Inferior parietal cortex (tissue), 1 donor: ENCODE data around the gene SPATS2L.

ENCODE experiments used
- DNase-seq: peaks from one replicate; pipeline ENCODE4 v3.0.0-alpha.2; 2016; ENCODE audit errors: extremely low spot score

SPATS2L gene

DNA sequence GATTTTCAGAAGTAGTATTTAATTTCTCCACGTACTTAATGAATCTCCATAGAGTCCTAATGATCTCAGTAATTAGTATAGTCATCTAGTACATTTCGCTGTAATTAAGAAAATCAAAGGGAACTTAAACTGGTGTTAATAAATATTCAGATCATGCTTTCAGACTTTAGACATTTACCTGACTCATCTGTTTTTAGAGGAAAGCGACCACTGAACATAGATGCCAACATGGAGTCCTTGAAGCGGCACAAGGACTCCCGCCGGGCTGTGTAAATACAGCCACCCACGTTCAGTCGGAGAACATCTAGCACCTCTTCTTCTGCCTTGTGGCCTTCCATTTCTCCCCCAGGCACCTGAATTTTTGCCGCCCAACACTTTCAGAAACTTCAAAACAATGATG lies 200.2 kb downstream of the SPATS2L start:
- no peak for DNase-seq

- no peak for DNase-seq
Observed at GRCh38 chr2:200507179-200507578, 200.7 kb downstream of the SPATS2L start.

DNA sequence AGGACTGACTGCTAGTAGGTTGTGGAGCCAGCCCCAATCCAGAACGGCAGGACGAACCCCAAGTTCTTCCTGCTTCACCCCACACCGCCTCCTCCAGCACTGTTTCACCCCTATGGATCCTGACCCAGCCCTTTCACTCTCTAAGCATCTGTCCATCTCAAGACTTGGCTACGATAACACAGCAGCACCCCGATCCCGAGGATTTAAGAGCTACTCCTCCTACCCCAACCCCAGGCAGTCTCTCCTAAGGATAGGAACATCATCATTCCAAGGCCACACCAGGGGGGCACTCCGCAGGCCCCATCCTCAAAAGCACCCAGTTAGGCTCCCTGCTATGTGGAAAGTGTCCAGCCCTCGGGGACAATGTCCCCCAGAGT lies 202.7 kb downstream of the SPATS2L start:
- DNase-seq, result no peak

DNA sequence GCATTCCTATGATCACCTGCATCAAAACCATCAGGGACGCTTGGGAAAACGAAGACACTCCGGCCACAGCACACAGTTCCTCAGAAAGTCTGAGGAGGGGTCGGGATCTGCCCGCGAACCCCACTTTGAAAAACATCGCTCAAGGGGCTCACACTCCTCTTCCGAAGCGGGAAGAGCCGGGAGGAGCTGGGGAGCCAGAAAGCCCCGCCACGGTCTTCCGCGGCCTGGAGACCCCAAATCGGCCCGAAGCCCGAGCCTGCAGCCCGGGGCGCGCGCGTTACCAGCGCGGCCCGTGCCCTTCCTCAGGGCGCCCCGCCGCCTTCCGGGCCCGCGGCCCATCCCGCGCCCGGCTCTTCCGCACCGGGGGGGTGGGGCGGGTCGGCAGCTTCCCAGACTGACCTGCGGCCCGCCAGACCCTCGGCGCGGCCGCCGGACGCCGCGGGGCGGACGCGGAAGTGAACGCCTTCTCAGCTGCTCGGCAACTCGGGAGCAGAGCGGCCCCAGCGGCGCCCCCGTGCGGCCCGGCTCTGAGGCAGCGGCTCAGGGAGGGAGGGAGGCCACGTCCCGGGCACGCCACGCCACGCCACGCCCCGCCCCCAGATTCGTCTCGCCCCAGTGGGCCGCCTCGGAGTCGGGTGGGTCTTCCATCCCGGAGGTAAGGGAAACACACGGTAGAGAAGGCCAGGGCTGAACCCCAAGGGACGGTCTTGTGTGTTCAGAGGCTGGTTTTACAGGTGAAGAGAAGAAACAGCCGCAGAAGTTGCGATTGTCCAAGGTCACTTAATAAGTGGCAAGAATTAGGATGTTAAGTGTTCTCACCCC lies 203.3 kb downstream of the SPATS2L start, which contains the start of gene KCTD18:
Gene KCTD18, minus strand, starts transcription at position 457 of the 822 bp plus-strand sequence. CDS start 3,052 bp downstream, outside the sequence.
- peak; percentile 81 for DNase-seq

- no peak for DNase-seq
Observed at GRCh38 chr2:200515155-200515554, 208.7 kb downstream of the SPATS2L start.

DNA sequence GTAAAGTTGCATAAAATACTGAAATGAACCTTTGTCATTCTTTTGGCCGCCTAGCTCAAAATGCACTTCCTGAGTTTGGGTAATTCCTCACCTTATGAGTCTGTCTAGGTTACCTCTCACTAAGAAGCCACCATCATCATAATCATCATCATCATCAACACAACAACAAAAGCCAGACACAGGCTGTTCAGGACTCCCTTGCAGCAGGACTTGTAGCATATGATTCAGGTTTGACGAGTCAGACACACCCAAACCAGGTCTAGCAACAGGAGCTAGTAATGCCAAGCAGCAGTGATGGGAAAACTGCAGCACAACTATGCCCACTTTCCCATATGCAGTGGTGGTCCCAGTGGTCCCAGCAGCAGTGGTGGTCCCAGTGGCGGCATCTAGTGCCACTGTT lies 216.7 kb downstream of the SPATS2L start:
- no peak for DNase-seq

DNA sequence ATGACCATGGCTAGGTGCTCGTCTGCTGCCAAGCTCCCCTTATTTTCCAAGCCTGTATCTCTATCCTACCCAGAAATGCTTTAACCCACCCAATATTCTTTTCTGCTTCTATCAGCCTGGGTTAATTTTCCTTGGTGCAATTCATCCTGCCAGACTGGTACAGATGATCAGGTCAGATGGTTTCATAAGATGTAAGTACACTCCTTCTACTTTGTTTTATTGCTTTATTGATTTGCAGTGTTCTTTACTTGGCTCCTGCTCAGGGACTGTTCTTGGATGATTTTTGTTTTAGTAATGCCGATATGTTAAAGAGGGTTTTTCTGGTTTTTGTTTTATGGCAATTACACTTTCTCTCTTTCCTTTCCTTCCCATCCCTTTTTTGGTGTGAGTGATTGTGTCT lies 217.1 kb downstream of the SPATS2L start:
- DNase-seq, result no peak

DNA sequence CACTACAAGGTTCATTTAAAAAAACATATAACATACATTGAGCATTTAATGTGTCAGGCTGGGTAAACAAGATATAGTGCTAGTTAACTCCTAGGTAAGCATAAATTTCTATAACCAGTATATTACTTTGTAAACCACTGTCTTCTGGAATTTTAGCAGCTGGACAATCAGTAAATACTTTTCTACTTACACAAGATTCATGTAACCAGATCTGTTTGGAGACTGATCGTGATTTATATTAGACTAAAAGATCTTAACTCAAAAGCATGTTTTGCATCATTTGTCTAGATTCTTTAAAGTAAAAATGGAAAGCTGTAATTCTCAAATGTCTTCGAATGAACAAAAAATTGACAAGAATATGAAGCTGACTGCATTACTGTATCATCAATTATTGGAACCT lies 218.6 kb downstream of the SPATS2L start:
- no peak for DNase-seq

- DNase-seq, result no peak
Observed at GRCh38 chr2:200525551-200525881, 219.0 kb downstream of the SPATS2L start.

DNA sequence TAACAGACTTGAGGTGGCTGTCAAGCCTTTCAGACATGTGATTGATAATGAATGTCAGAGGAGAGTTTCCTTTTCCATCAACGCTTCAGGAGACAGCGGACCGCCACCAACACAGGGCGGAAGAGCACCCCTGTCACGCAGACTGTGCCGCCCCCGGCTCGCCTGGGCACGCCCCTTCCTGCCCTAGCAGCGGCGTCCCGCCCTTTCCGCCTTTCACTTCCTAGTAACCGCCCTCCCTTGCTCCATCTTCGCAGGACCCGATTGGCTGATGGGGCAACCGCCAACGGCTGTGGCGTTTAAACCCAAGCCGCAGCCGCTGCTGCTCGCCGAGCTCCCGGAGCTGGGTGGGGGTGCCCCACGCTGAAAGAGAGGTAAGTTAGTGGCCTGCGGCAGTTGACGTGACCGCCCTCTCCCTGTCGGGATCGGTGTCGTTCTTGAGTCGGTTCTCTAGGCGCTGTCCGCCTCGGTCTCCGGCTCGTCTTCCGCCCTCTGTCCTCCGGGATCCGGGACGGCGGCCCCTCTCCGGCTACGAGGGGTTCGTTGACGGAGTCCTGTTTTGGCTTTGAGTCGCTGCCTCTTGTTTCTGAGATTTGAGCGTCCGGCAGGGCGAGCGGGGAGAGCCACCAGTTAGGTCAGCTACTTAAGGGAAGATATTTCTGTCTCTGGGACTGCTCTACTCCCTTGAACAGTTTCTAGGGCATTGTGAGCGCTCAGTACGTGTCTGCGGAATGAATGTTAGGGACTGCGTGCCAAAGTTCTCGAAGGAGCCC lies 219.6 kb downstream of the SPATS2L start, which contains the start of gene SGO2:
Gene SGO2, plus strand, starts transcription at position 326 of the 770 bp plus-strand sequence. CDS start 6,769 bp downstream, outside the sequence.
- DNase-seq, result peak; percentile 95

GRCh38 chr2:200528228-200528627 lies 221.7 kb downstream of the SPATS2L start:
- DNase-seq, result no peak
